ENCODE measurements around the gene CDKAL1.

CDKAL1 gene

GRCh38 chr6:21279619-21280018 is 745.4 kb downstream of the CDKAL1 start:
- DNase-seq: no peak

GRCh38 chr6:21281366-21281765 is 747.1 kb downstream of the CDKAL1 start:
- peak; percentile 18 for DNase-seq

All from EL (cell line).